DND-41 (cell line): ENCODE measurements around the gene PLCD3.

Source experiments
- ATAC-seq: fragments of 200-7000 bp; cut with Tn5 transposase; 3 replicates; pipeline ENCODE4 v1.9.1; 2021; ENCODE audit warnings: low read depth; ENCODE audit not compliant: insufficient read depth
- DNase-seq: peaks from one replicate; pipeline ENCODE4 v3.0.0-alpha.2; 2020
- H2AFZ ChIP-seq: 2 replicates; pipeline ENCODE4 v1.6.0; 2012; ENCODE audit warnings: low read depth, low read length
- H3K27ac ChIP-seq: 2 replicates; pipeline ENCODE4 v1.5.1; 2012; ENCODE audit warnings: low read length, inconsistent platforms
- H3K27me3 ChIP-seq: fragments of 200-600 bp; sonication (generic); 2 replicates; pipeline ENCODE4 v1.6.0; 2012; ENCODE audit warnings: low read length, mild to moderate bottlenecking, inconsistent platforms; ENCODE audit not compliant: insufficient read depth, poor library complexity
- H3K36me3 ChIP-seq: 2 replicates; pipeline ENCODE4 v1.5.1; 2012; ENCODE audit warnings: low read length, inconsistent platforms; ENCODE audit not compliant: insufficient read depth
- H3K4me1 ChIP-seq: 2 replicates; pipeline ENCODE4 v1.5.1; 2012; ENCODE audit warnings: mild to moderate bottlenecking, low read length; ENCODE audit not compliant: insufficient read depth
- H3K4me2 ChIP-seq: 2 replicates; pipeline ENCODE4 v1.6.0; 2012; ENCODE audit warnings: mild to moderate bottlenecking, moderate library complexity, low read length, inconsistent platforms; ENCODE audit not compliant: insufficient read depth
- H3K4me3 ChIP-seq, 2 experiments: fragments of 200-600 bp in 1 of 2; shearing (Covaris generic) in 1 of 2; 2 replicates each; pipeline ENCODE4 v1.5.1; 2012 to 2016; ENCODE audit warnings: inconsistent platforms in 2 of 2, low read length in 2 of 2, mild to moderate bottlenecking in 2 of 2, low read depth in 1 of 2, moderate library complexity in 1 of 2
- H3K79me2 ChIP-seq: 2 replicates; pipeline ENCODE4 v1.6.0; 2012; ENCODE audit warnings: low read length, inconsistent platforms; ENCODE audit not compliant: insufficient read depth
- H3K9ac ChIP-seq: 2 replicates; pipeline ENCODE4 v1.6.0; 2012; ENCODE audit warnings: low read depth, mild to moderate bottlenecking, inconsistent platforms, low read length, moderate library complexity
- H3K9me3 ChIP-seq: 2 replicates; pipeline ENCODE4 v1.5.1; 2012; ENCODE audit warnings: low read length, moderate library complexity, mild to moderate bottlenecking, inconsistent platforms; ENCODE audit not compliant: insufficient read depth, severe bottlenecking
- H4K20me1 ChIP-seq: 2 replicates; pipeline ENCODE4 v1.6.0; 2012; ENCODE audit warnings: low read length; ENCODE audit not compliant: insufficient read depth
- EZH2 ChIP-seq: IDR thresholded peaks from 3 replicates; pipeline ENCODE4 v1.6.1; 2012; ENCODE audit warnings: borderline replicate concordance, low read depth, mild to moderate bottlenecking, moderate library complexity, low read length, inconsistent platforms; ENCODE audit not compliant: severe bottlenecking
- TF ChIP-seq, protein P1 (sequence below): IDR thresholded peaks from 2 replicates; pipeline ENCODE4 v1.5.1; 2012; ENCODE audit warnings: borderline replicate concordance, low read length, moderate library complexity, mild to moderate bottlenecking; ENCODE audit not compliant: poor library complexity, severe bottlenecking; ENCODE audit errors: extremely low read depth

The PLCD3 gene

DNA sequence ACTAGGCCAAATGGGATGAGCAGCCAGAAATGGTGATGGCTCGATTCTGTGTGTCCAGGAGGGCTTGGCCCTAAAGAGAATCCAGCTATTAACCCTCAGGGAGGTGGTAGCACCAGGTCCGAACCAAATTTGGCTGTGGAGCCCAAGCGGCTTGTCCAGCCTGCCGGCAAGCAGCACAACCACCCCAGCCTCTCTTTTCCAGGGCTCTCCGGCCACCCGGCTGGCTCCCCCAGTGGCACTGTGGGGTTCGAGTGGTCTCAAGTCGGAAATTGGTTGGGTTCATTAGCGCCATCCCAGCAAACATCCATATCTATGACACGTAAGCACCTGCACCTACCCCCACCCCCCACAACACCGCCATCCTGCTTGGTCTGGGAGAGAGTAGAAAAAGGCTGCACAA, 35.4 kb downstream of the PLCD3 start:
- ATAC-seq (no peak), DNase-seq (no peak)
- Histone ChIP-seq H4K20me1 (peaks cover 13% of the 10 kb centered on the region), H3K79me2 (no peaks in the 10 kb centered on the region), H3K4me3 (no peak overlapping the region), H3K4me2 (no peak overlapping the region), H3K9ac (no peak overlapping the region), H3K27ac (no peak overlapping the region), H2AFZ (no peak overlapping the region), H3K9me3 (no peaks in the 10 kb centered on the region), H3K4me1 (no peaks in the 10 kb centered on the region), H3K36me3 (peaks cover 85% of the 10 kb centered on the region), H3K27me3 (no peaks in the 10 kb centered on the region)
- no peak for TF ChIP-seq EZH2
- TF ChIP-seq, protein P1, sequence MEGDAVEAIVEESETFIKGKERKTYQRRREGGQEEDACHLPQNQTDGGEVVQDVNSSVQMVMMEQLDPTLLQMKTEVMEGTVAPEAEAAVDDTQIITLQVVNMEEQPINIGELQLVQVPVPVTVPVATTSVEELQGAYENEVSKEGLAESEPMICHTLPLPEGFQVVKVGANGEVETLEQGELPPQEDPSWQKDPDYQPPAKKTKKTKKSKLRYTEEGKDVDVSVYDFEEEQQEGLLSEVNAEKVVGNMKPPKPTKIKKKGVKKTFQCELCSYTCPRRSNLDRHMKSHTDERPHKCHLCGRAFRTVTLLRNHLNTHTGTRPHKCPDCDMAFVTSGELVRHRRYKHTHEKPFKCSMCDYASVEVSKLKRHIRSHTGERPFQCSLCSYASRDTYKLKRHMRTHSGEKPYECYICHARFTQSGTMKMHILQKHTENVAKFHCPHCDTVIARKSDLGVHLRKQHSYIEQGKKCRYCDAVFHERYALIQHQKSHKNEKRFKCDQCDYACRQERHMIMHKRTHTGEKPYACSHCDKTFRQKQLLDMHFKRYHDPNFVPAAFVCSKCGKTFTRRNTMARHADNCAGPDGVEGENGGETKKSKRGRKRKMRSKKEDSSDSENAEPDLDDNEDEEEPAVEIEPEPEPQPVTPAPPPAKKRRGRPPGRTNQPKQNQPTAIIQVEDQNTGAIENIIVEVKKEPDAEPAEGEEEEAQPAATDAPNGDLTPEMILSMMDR: no peak

DNA sequence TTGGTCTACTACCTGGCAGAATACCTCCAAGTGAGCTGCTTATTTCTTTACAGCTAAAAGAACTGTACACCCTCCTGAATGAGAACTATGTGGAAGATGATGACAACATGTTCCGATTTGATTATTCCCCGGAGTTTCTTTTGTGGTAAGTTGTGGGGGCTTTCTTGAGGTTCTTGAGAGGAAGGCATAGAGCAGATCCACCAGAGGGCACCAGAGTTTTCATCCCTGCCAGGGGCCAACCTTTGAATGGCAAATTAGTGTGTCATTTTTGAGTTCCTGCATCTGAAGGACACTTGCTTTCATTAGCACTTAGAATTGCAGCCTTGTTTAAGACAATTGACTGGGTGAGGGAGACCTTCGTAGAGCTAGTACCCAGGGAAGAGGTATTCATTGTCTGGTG, 36.2 kb downstream of the PLCD3 start:
- H2AFZ ChIP-seq: no peak overlapping the region
- H3K4me1 ChIP-seq: no peaks in the 10 kb centered on the region
- no peak overlapping the region for H3K9ac ChIP-seq
- ATAC-seq (no peak), DNase-seq (peak; percentile 30)
- no peak overlapping the region for H3K4me3 ChIP-seq
- TF ChIP-seq EZH2: no peak
- TF ChIP-seq, protein P1: peak; percentile 62
- peaks cover 13% of the 10 kb centered on the region for H4K20me1 ChIP-seq
- no peak overlapping the region for H3K4me2 ChIP-seq
- peaks cover 85% of the 10 kb centered on the region for H3K36me3 ChIP-seq
- H3K27me3 ChIP-seq: no peaks in the 10 kb centered on the region
- no peaks in the 10 kb centered on the region for H3K79me2 ChIP-seq
- no peak overlapping the region for H3K27ac ChIP-seq
- H3K9me3 ChIP-seq: no peaks in the 10 kb centered on the region

DNA sequence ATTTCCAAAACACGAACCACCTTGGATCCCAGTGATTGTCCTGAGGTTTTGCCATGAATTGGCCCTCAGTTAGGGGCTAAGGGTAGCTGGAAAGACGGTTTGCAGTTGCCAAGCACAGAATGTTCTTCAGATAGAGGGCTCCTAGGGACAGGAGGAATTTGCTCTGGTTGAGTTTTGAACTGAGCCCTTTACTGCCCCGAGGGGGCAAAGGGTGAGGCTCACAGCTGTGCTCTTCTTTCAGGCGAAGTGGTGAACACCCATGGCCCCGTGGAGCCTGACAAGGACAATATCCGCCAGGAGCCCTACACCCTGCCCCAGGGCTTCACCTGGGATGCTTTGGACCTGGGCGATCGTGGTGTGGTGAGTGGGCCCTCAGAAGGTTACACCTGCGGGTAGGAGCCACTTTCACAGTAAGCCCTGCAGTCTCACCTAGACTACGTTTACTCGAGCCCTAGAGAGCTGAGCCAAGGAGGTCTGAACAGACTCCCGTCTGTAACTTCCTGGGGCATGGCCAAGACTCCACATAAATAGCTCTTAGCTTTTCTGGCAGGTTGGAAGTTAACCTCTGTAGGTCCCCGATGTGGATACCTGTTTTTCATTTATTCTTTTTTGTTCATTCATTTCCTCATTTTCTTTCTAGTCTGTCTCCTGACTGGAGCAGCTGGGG, 38.7 kb downstream of the PLCD3 start:
- Histone ChIP-seq H3K27me3 (no peaks in the 10 kb centered on the region), H4K20me1 (peaks cover 13% of the 10 kb centered on the region), H3K9ac (no peak overlapping the region), H3K9me3 (no peaks in the 10 kb centered on the region), H2AFZ (no peak overlapping the region), H3K4me3 (no peak overlapping the region), H3K4me1 (no peaks in the 10 kb centered on the region), H3K27ac (no peak overlapping the region), H3K4me2 (no peak overlapping the region), H3K36me3 (peaks cover 91% of the 10 kb centered on the region), H3K79me2 (peaks cover 2% of the 10 kb centered on the region; the same call in 1 of the 2 replicates)
- DNase-seq: no peak
- no peak for TF ChIP-seq EZH2
- TF ChIP-seq, protein P1: no peak
- ATAC-seq: no peak
